RPMI8226 (cell line): ENCODE measurements around the gene CMYA5.

ENCODE experiments used
- DNase-seq: peaks from one replicate; pipeline ENCODE4 v3.0.0-alpha.2; 2015

Gene CMYA5

DNA sequence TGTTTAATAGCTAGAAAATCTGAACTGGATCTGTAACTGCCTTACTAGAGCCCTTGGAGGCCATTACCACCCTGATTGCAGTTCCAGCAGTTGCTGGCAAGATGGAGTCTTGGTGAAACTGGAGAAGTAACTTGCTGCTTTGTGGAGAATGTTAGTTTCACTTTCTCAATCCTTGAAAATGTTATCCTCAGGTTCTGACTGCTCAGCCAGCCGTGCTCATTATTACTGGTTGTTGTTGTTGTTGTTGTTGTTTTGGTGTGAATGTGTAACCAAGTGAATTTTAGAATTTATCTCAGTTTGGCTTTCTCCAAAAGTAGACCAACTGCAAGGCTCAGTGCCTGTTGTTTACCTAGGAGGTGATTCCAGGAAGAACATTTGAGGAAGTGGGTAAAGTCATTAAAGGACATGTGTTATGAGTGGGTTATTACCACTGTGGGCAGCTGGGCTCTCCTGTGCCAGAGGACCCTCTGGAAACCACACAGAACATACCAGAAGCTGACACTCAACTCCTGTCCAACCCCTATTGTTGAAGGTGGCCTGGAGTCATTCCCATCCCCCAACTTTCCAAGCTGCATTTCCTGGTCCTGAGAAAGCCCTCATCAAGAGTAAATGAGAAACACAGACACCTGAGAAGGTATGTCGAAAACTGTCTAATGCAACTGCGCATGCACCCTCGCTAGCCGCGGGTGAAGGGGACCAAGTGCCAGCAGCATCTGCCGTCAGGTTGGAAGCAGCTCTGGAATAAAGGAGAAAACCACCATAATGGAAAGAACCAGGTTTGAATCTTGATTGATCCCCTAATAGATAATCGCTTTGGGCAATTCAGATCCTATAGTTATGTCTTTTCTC, 111.6 kb downstream of the CMYA5 start:
- DNase-seq = peak; percentile 55

DNA sequence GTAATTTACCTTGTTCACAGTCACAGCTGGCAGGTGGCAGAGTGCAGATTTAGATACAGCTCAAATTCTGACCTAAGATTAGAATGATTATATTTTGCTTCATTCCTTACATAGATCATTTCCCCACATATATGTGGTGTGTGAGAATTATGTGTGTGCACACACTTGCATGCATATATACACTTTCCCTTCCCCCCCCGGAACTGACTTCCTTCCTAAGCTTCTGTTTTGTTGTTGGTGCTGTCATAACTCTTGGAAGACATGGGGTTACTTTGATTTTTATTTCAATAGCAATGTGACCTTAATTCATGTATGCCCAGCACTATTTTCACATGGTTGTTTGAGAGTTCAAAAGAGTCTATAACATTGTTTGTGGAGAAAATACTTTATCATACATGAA, 112.8 kb downstream of the CMYA5 start:
- no peak for DNase-seq

DNA sequence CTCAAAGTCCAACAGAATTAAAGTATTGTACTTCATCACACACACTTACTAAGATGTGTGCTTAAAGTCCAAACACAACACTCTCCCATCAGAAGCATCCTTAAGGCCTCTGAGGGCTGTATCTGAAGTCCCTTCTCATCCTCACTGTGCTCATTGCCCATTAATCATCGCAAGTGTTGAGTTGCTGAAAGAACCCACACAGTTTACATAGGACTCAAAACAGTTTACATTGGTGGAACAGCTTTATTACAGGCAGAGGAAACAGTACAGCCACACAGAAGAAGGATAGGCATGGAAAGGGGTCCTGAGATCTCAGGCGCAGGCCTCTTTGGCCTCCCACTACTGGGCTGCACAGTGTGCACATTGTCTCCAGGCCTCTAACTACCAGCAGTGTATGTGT, 113.4 kb downstream of the CMYA5 start:
- DNase-seq = no peak

DNA sequence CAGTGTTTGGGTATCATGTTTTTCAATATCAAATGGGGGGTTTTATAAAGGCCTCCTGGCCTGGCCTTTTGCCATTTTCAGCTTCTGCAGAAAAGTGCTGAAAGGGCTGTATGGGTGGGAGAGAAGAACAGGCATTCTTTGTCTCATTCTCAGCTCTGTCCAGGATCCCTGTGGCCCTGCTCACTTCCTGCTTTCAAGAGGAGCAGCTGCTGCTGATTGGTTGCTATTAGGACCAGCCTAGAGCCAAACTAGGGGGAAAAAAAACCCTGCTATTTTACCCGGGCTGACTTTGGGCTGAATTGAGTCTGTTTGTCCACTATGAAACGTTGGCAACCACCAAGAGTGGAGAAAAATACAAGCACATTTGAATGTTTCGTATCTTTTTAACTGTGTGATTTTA, 117.1 kb downstream of the CMYA5 start:
- DNase-seq = peak; percentile 52

DNA sequence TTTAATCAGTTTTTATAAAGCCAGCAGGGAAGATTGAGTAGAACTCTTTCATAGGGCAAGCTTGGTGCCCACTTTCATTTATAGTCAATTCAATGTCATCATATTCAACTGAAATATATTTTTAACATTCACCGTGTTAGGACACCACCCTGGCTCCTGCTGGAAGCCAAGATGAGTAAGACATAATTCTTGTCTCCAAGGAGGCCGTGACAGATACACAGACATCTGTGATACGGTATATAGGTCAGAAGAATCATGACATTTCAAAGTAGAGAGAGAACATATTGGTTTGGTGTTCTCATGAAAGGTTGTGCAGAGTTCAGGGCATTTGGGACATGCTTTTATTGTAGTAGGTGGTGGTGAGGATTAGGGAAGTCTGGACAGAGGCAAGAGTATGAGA, 120.1 kb downstream of the CMYA5 start:
- DNase-seq = no peak

DNA sequence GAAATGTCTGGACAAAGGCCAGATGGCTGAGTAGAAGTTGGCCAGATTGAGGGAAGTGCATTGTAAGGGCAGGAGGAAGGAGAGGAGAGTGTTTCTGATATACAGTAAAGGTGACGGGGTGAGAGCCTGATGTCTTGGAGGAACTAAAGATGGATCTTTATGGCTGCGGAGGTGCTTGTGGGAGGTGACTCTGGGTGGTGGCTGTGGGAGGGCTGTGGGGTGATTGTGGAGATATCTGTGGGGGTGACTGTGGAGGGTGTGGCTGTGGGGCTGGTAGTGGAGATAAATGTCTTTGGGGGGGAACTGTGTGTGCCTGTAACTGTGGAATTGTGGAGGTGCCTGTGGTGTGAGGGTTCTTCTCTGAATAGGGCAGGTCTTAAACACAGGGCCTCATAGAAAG, 121.4 kb downstream of the CMYA5 start:
- DNase-seq = no peak

DNA sequence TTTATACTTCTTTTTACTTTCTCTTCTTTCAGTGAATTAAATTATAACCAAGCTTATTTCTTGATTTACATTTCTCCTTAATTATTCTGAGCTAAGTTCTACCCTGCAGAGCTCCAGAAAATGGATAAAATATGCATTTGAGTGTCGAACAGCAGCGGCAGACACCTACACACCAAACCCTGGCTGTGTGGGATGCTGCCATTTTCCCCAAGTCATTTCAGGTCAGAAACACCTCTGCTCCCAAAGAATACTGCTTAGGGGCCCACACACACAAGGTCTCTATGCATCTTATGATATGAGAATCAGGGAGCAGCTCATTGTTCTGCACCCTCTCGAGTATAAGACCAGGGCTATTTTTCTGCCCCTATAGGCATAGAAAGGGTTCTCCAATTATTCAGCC, 122.3 kb downstream of the CMYA5 start:
- no peak for DNase-seq

DNA sequence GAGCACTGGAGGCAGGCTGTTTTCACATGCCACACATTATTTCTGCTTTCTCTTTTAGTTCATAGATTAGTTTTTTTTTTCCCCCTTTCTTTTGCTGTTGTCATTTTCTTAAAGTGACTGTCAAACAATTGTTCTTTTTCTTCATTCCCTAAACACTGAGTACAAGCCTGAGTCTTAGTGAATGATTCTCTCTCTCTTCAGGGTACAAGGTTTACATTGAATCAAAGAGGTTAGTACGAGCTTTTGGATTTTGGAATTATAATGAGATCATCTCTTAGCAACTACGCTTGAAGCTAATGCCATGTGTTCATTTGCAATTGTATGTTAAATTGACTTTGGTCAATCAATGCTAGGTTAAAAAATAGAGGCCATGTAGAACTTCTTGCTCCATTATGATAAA, 125.1 kb downstream of the CMYA5 start:
- no peak for DNase-seq

DNA sequence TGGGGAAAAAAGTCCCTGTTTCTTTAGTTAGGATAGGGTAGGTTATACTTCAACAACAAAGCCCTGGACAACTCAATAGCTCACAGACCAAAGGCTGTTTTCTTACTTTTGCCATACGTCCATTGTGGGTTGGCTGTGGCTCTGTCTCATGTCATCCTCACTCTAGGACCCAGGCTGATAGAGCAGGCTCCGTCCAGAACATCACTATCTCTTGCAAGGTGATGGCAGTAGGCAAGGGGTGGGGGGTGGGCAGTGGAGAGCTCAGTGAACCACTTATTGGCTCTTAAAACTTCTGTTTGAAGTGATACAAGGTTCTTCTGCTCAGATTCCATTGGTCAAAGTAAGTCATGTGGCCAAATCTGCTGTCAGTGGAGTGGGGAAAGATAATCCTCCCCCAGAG, 126.4 kb downstream of the CMYA5 start:
- no peak for DNase-seq

DNA sequence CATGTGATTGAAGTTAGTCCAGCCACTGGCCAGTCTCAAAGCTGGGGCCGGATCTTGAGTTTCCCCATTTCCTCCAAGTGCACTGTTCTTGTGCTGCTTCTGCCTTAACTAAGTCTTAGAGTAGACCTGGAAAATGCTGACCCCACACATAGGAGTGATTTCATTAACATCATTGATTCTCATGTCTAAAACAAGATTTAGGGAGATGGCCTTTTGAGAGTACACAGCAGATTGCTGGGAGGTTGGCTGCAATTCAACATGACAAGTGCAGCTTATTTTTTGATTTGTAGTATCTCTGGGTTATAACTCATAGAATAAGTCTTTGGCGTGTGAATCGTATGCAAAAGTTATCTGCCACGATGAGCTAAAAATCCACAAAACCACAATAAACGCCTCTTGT, 131.0 kb downstream of the CMYA5 start:
- no peak for DNase-seq

DNA sequence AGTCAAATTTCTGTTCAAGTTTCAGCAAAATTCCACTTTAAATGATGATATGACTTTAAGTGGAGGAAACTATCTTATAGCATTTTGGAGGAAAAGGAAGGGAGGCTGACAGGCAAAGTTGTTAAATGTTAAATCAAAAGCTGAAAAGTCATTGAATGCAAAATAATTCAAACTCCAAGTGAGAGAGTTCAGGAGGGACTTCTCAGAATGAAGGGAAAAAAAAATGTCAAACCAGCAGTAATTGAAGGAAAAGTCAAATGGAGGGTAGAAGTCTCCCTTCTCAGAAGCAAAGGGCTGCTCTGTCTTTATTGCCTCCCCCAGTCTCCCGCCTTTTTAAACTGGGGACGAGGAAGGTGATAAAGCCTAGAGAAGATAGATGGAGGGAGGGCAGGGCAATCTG, 134.8 kb downstream of the CMYA5 start:
- no peak for DNase-seq

DNA sequence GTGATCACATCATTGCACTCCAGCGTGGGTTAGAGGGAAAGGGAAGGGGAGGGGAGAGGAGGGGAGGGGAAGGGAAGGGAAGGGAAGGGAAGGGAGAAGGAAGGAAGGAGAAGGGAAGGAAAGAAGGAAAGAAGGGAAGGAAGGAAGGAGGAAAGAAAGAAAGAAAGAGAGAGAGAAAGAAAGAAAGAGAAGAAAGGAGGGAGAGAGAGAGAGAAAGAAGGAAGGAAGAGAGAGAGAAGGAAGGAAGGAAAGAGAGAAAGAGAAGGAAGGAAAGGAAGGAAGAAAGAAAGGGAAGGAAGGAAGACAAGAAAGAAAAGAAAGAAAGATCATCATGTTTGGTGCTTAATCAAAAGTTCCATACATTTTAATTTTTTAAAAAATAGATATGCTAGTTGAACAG, 136.2 kb downstream of the CMYA5 start:
- no peak for DNase-seq

DNA sequence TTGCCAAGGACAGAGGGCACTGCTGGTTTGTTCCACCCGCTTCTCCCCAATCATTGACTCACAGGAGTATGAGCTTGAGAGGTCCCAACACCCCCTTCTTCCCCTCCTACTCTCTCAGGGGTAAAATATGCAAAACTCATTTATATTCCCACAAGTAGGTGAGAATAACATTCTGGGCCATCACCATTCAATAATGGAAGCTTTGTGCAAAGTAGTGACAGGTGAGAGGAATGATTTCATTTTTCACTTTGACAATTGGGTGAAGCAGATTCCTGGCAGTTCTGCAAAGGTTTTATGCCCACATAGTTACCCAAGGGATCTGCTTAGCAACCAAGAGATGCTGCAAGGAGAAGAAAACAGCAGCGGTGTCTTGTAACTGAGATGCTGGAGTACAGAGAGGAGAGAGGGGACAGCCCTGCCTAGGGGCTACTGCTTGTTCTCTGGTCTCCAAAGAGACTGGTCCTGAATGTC, 137.6 kb downstream of the CMYA5 start:
- no peak for DNase-seq

DNA sequence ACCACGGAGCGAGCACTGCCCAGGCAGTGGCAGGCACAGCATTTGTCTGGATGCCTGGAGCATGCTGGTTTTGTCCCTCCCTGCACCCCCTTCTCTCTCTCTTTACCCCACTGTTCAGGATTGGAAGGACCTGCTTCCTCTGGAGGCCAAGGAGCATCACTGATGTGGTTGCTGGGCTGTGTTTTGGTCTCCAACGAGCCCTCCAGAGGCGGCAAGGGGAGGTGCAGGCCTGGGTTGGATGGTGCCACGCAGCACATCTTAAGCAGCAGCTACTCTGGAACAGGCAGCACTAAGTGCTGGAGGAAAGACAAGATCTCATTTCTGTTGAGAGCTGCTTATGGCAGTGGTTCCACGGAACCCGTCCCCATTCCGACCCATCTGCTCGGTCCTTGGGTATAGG, 139.6 kb downstream of the CMYA5 start:
- peak; percentile 44 for DNase-seq

DNA sequence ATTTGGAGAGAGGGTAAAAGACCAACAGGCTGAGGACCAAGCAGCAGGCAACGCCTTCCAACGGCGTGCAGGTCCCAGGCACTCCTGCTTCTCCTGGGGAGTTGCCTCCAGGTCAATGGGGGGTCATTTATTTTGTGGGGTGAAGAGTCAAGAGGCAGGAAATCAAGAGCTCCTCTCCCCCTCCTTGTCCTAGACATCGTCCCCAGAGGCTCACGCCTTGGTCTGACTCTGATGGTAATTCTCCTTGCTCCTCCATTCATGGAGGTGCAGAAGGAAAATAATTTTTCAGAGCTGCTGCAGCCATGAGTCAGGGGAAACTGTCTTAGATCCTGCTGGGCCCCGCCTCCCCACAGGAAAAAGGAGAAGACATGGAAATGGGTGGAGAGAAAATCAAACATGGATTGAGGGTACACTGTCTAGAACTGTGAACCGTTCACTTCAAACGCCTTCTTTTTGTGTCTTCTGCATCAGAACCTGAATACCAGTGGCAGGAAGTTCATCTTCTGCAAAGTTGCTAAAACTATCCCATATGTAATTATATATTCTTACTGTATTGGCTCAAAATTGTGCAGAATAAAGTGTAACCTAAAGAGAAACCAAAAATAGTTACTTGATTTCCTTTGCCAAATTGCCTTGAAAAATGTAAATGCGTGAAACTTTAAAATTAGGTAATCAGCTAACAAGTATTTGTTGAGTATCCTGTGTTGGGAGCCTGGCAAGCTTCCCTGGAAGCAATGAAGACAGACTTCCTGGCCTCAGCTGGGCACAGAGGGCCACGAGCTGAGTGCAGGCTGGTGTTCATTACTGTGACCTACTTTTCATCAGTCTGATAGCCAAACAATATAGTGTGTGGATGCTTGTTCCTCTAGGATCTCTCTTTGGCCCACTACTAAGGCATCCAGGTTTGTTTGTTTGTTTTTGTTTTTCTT, 142.0 kb downstream of the CMYA5 start:
- DNase-seq = no peak

DNA sequence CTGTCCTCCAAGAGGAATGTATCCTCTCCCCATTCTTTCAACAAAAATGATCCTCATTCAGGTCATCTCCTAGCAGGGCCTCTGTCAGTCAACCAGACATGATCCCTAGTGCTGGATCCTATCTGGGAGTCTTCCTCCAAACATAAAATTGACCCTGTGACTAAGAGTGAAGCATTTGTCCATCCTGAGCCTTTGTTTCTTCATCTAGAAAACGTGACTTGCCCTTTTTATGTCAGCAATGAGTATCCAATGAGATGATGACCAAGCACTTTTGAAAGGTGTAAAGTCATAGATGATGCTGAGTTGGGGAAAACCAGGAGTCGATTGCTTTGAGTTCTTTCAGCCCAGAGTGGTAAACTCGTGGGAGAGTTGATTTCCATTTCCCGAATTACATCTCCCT, 143.3 kb downstream of the CMYA5 start:
- no peak for DNase-seq

DNA sequence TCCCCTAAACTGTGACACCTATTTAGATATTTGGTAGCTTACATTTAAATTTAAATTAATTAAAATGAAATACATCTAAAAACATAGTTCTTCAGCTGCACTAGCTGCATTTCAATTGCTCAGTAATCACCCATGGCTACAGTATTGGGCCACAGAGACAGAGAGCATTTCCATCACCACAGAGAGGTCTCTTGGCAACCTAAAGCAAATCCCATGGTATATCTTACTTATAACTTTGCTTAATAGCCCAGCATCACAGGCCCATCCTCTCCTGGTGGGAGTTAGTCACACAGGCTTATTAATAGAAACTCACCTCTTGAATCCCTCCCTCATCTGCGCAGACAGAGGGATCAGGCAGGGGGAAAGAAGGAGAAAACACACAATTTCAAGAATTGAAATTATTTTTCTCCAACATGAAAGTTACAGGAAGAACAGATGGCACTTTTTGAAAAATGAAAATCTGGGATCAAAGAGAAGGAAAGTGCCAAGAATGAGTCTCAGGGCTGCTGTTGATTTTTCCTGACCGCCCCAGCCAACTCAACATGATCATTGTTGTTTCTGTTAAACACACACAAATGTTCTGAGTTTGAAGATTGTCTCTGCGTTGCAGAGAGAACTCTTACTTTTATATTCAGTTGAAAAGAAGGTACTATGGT, 144.6 kb downstream of the CMYA5 start:
- DNase-seq = no peak

DNA sequence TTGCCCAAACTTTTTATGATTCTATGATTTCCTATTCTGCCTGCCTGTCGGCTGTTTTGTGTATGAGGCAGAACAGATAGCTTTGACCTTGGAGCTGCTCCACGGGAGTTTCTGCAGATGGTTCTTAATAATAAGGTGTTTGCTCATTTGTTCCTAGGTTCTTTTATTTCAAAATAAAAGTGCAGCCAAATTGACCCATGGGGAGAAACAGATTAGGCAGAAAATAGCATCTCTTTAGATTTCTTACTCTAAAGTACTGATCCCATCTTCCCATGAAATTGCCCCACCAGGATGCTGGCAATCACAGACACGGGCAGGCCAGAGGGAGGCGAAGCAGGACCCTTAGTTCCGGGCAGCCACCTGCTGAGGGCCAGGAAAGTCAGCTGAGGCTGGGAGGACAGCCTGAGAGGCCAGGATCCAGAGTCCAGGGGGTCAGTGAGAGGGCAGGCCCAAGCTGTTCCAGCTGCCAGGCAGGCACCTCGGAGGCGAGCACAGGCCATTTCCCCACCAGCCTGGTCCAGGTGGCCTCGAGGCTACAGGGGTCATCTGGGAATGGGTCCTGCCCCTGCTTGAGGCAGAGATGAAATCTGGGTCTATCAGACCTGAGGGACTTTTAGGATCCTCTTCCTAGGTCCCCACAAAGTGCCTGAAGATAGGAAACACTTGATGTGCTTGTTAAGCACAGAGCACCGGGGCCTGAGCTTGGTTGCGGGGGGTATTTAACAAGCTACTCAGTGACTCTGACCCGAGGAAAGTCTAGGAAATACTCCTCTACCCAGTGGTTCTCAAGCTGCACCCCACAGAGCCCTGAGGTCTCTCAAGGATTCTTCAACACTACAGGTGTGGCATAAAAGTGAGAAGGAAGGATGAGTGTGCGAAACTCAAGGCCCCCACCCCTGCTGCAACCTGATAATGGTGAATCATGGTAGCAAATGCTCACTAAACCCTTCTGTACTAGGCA, 145.4 kb downstream of the CMYA5 start:
- DNase-seq = no peak

DNA sequence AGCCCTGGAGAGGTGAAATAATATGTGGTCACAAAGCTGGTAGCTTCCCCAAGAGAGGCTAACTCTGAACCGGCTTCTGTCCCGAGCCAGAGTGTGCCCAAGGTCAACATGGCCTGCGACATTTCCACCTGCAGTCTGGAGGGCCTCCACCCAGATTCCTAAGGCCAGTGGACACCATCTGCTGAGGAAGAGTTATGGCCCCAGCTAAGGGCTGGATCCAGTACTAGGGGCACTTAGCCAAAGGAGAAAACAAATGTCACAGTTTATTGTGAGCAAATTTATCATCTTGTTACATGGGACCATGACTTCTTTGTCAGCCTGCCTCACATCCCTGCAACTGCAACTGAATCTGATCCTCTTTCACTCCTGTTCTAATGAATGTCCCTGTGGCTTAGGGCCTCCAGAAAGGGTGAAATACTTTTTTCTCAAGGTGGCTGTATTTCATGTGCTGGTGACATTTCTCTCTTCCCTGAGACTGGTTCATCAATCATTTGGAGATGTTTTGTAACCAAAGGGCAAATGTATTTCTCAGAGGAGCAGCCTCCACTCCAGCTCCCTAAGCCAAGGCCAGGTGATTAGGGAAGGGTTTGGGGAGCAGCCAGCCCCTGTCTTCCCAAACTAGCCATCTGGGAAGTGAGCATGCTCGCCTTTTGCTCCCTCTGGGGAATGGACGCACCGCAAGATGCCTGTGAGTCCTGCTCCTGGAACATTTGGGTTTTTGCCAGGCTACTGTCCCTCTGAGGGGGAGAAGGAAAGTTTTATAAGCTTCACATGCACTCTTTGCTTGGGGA, 148.3 kb downstream of the CMYA5 start:
- no peak for DNase-seq

DNA sequence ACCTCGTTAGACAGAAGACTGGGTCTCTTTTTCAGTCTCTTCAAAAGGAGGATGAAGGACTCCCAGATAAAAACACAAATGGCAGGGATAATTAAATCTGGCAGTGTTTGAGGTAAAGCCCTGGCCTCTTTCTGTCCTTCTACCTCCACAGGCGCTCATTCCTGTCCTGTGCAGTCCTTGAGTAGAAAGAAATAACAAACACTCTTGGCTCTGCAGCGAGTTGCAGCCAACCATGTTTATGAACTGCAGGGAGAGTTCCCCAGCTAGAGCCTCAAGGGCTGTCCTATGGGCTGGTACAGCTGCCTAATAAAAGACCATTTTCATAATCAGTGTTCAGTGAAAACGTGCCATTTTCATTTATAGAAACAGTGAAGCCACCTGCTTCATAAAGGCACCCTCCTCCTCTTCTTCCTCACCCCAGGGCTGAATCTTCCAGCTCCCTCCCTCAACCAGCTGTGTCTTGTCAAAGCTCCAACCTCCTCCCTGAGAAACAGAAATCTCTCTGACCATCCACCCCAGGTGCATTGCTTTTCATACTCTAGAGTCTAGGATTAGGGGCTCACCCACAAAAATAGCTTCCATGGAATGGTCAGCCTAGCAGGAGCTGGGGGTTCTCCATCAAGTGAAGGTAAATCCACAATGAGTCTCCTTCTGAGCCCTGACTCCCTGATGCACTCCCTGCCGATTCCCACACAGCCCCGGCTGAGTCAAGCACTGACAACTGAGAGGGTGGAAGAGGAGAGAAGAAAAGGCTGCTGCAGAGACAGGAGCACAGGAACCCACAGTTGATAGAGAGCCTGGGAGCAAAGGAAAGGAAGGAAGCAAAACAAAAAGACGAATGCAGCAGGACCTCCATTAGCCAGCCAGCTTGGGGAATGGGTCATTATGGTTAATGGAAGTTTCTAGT, 150.7 kb downstream of the CMYA5 start:
- no peak for DNase-seq
